Measurements from ENCODE around the gene HMG20B.

HMG20B gene

GRCh38 chr19:3622224-3622623 is 49.5 kb downstream of the HMG20B start:
- no peak for DNase-seq

- DNase-seq: no peak
These were observed 51.0 kb downstream of the HMG20B start for GRCh38 chr19:3623716-3624115.

- no peak for DNase-seq
These were observed 53.3 kb downstream of the HMG20B start for GRCh38 chr19:3625996-3626472.

- DNase-seq: peak; percentile 99 to 100
These were observed 54.0 kb downstream of the HMG20B start, which contains the start of gene CACTIN for GRCh38 chr19:3626473-3627350. TSS of gene CACTIN (minus strand) at chr19:3626790. CDS start at chr19:3626762, 28 bp downstream.

GRCh38 chr19:3627351-3627723 is 54.6 kb downstream of the HMG20B start:
- no peak for DNase-seq

Measured in stimulated activated CD4-positive, alpha-beta T cell treated with anti-CD3 and anti-CD28 coated beads, Interleukin-2, amount 100 ng/mL, for 24 hours (primary cell).